Kidney epithelial cell (primary cell): Measurements from ENCODE around the gene AGBL1. TPM values are rescaled to one million over a fixed set of nuclear protein-coding genes. Genes with fewer than 3 reads are reported as not detected.

ENCODE experiments used
- DNase-seq: peaks from one replicate; pipeline ENCODE4 v3.0.0-alpha.2; 2010; ENCODE audit warnings: low read depth
- H3K27me3 ChIP-seq: 2 replicates; pipeline ENCODE4 v1.6.0; 2011; ENCODE audit warnings: low read length; ENCODE audit not compliant: control insufficient read depth, insufficient read depth
- H3K36me3 ChIP-seq: 2 replicates; pipeline ENCODE4 v1.5.1; 2011; ENCODE audit warnings: low read length; ENCODE audit not compliant: control insufficient read depth, insufficient read depth
- H3K4me3 ChIP-seq: 2 replicates; pipeline ENCODE4 v1.5.1; 2011; ENCODE audit warnings: low read depth, mild to moderate bottlenecking, control low read depth, low read length
- total RNA-seq: library from RNA; depleted of rRNA; stranded (reverse); fragments of >200 nt; gene quantifications from 2 replicates; pipeline ENCODE4 v1.2.3, GENCODE V29; 2015
- TF ChIP-seq, protein P1 (sequence below): IDR thresholded peaks from 2 replicates; pipeline ENCODE4 v1.5.1; 2011; ENCODE audit warnings: mild to moderate bottlenecking, moderate library complexity, low read length, control low read depth, inconsistent platforms; ENCODE audit not compliant: insufficient read depth, poor library complexity, severe bottlenecking

AGBL1 gene
- total RNA-seq, 1 donor from 2014 or later: not detected

- Histone ChIP-seq H3K27me3 (no peaks in the 10 kb centered on the region), H3K4me3 (no peak overlapping the region), H3K36me3 (no peaks in the 10 kb centered on the region)
- no peak for DNase-seq
- TF ChIP-seq, protein P1, sequence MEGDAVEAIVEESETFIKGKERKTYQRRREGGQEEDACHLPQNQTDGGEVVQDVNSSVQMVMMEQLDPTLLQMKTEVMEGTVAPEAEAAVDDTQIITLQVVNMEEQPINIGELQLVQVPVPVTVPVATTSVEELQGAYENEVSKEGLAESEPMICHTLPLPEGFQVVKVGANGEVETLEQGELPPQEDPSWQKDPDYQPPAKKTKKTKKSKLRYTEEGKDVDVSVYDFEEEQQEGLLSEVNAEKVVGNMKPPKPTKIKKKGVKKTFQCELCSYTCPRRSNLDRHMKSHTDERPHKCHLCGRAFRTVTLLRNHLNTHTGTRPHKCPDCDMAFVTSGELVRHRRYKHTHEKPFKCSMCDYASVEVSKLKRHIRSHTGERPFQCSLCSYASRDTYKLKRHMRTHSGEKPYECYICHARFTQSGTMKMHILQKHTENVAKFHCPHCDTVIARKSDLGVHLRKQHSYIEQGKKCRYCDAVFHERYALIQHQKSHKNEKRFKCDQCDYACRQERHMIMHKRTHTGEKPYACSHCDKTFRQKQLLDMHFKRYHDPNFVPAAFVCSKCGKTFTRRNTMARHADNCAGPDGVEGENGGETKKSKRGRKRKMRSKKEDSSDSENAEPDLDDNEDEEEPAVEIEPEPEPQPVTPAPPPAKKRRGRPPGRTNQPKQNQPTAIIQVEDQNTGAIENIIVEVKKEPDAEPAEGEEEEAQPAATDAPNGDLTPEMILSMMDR: no peak
Observed at GRCh38 chr15:86066174-86066834, 13.4 kb upstream of the AGBL1 start.

GRCh38 chr15:86073281-86073680 is 6.4 kb upstream of the AGBL1 start:
- no peaks in the 10 kb centered on the region for H3K36me3 ChIP-seq
- no peaks in the 10 kb centered on the region for H3K27me3 ChIP-seq
- DNase-seq: no peak
- TF ChIP-seq, protein P1: no peak
- H3K4me3 ChIP-seq: no peak overlapping the region

DNA sequence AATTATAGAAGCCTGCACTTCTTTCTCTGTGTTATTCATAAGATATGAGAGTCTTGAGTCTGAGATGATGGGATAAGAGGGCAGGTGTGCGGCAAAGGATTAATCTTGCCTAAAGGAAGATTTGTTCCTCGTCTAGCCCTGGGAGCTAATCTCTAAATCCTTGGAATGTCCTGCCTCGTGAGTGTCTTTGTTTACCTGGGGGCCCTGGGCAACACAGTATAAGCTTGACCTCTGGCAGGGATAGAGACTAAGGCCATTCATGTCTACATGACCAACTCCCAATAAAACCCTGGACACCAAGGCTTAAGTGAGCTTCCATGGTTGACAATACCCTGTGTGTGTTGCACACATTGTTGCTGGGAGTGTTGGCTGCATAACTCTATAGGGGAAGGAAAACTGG is 3.2 kb upstream of the AGBL1 start:
- no peaks in the 10 kb centered on the region for H3K27me3 ChIP-seq
- TF ChIP-seq, protein P1: no peak
- no peak overlapping the region for H3K4me3 ChIP-seq
- no peaks in the 10 kb centered on the region for H3K36me3 ChIP-seq
- no peak for DNase-seq

DNA sequence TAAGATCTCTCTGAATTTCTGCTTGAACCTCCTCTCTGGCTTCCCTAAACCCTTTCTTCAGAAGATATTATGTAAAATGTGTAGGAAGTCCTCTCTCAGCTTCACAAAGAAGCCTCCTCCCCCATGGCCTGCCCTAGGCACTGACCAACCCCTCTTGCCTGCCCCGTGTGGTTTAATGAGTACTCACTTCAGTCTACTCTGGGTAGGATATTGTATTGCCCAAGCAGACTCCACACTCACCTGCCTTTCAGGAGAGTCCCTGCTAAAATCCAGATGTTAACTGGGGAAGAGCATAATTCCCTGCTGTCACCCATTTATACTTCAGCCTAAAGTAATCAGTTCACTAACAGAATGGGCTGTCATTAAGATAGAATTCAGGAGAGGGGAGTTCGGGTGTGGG is 2.6 kb upstream of the AGBL1 start:
- Histone ChIP-seq H3K4me3 (no peak overlapping the region), H3K27me3 (no peaks in the 10 kb centered on the region), H3K36me3 (no peaks in the 10 kb centered on the region)
- no peak for DNase-seq
- TF ChIP-seq, protein P1: no peak

DNA sequence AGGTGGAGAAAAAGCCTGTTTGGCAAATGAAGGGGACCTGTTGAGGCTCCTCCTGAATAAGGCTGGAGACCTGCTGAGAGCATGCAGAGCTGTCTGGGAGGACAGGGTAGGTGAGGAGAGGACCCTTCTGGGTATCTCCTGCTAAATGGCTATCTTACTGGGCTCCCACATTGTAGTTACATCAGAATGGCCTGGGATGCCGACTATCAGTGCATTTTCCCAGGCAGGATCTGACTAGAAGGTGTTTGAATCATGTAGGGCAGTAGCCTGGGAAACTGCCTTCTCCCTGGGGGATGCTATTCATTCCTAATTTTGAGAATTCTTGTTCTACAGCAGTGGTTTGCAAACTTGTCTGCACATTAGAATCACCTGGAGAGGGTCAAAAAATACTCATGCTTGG is 631 bp downstream of the AGBL1 start:
- no peak overlapping the region for H3K4me3 ChIP-seq

More for the DNA sequence above, 631 bp downstream of the AGBL1 start:
- H3K27me3 ChIP-seq: no peaks in the 10 kb centered on the region
- TF ChIP-seq, protein P1: no peak
- no peaks in the 10 kb centered on the region for H3K36me3 ChIP-seq
- DNase-seq: no peak
